Activated CD8-positive, alpha-beta memory T cell treated with anti-CD3 and anti-CD28 coated beads, Interleukin-2, amount 50 U/mL, for 24 hours (primary cell): ENCODE results near the gene SRRM5.
"Not testable (repeated sequence)": the region's sequence is repeated elsewhere in the genome, so short reads cannot be mapped to it uniquely, and the experiment has no call there.

Source experiments
- DNase-seq: peaks from one replicate; pipeline ENCODE4 v3.0.0-alpha.2; 2020; ENCODE audit errors: extremely low read depth

SRRM5 gene

DNA sequence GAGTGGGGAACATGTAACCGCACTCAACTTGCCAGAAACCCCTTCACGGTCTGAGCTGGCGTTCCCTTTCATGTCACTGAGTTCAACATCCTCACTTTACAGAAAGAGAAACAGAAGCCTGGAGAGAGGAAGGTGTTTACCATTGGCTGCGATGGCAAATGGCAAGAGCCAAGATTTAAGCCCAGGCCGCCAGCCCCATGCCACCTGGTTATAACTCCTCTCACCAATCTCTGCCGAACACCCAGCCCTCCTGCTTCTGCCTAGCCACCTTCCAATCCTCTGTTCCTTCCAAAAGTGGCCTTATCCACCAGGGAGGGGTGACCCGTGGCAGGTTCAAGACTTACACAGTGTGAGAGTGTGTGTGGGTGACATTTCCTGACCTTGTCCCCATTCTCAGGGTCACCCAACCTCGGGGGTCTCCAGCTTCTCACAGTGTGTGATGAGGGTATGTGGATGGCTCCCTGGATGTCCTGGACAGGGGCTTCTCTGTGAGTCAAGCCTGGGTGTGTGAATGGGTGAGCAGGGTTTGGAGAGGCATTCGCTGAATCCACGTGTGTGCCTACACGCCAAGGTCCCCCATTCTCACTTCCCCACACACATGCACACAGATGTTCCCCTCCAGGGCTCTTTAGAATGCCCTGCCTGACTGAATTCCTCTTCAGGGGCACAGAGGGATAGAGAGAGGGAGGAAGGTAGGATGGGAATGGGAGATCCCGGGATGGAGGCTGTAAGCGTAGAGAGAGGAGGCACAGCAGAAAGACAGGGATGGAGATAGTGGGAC, 26.5 kb downstream of the SRRM5 start:
- no peak for DNase-seq

DNA sequence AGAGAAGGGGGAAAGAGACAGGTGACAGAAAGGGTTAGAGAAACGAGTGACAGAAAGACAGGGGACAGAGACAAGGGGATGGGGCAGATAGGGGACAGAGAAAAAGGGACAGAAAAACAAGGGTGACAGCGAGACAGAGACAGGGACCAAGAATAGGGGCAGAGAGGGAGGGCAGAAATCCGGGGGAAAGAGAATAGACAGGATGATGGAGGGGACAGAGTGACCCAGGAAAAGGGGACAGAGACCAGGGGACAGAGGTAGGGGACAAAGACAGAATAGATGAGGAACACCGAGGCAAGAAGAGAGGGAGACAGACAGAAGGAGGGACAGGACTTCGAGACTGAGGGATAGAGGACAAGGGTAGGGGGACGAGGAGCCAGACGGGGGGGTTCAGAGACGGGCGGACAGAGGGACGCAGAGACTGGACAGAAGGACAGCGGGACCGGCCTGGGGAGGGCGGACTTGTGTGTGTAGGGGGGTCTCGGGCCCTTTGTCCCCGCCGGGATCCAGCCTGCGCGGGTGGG, 27.2 kb downstream of the SRRM5 start:
- no peak for DNase-seq

DNA sequence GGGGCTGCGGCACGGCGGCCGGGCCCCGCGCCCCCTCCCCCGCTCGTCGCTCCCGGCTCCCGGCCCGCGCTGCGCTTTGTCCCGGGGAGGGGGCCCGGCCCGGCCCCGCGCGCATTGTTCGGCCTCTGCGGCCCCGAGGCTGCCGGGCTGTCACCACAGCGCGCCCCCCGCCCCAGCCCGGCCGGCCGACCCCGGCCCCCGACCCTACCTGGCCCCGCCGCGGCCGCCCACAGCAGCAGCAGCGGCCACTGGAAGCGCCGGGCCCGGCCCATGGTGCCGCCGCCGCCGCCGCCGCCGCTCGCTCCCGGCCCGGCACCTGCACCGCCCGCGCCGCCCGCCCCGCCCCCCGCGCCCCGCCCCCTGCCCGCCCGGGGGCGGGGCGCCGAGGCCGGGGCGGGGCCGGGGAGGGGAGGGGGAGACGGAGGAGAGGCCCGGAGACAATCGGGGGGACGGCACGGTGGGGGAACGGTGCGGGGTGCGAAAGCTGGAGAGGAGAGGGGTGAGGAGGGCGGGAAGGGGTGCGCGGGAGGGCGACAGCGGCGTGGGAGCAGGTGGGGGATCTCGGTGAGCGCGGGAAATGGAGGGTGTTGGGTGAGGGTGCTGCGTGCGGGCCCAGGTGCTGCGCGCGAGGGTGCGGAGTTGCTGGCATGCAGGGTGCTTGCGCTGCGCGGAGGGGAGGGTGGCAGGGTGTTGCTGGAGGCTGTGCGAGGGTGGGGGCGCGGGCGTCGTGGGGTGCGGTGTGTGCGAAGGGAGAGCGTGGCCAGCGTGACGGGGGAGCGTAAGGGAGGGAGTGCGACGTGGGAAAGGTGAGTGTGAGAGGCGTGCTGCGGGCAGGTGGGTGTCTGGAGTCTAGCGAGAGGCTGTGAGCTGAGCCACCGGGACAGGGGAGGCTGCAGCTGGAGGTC, 27.9 kb downstream of the SRRM5 start, which contains the start of gene CADM4:
CADM4 (minus strand) TSS at position 332 of the 905 bp plus-strand sequence; CDS start at position 272, 60 bp downstream.
- no peak for DNase-seq

DNA sequence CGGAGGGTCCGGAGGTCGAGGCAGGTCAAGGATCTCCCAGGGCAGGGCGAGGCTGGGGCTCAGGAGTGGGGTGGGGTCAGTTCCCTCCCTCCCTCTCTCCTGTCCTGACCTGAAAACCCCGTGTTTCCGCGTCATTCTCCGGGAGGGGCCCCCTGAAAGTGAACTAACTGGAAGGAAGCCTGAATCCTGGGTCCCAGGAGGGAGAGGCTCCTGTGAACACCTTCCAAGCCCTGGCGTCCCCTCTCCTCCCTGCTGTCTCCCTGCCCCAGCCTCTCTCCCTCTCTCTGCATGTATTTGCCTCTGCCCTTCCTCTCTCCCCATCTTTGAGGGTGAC, 28.5 kb downstream of the SRRM5 start:
- DNase-seq: no peak

DNA sequence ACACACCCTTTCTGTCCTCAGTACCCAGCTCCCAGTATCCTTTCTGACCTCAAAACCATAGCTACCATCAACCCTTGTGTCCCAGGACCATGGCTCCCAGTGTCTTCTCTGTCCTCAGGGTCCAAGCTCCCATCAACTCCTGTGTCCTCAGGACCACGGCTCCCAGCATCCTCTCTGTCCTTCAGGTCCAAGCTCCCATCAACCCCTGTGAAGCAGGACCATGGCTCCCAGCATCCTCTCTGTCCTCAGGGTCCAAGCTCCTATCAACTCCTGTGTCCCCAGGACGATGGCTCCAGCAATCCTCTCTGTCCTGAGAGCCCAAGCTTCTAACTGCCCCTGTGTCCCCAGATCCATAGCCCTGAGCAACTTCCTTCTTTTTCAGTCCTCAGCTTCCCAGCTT, 29.4 kb downstream of the SRRM5 start:
- DNase-seq: no peak

DNA sequence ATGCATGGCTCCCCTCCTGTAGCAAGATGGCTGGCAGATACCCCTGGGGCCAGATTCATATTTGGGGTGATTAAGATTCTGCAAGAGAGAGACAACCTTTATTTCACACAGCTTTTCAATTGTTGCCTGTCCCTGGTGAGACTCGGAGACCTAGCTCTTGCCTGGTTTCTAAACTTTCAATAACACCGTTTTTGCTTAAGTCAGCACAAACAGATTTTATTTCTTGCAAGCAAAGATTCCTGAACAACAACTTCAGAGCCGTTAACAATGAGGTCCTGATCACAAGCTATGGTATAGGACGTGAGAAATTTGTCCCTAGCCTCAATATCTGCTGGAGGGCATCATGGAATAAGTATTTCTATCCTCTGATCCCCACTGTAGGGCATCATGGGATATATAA, 30.6 kb downstream of the SRRM5 start:
- DNase-seq: no peak

DNA sequence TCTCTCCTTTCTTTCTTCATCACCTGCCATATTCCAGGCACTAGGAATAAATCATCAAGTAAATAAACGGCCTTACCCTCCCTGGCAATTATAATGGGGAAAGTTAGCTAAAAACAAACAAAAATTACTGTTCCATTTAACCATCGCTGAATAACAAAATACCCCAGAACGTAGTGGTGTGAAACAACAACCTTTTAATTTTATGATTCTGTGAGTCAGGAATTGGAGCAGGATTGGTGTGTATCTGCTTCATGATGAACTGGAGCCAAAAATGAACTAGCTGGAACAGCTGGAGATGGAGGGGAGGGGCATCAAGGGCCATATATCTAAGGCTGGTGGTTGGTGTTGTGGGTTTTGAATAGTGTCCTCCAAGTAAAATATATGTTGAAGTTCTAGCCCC, 31.4 kb downstream of the SRRM5 start:
- no peak for DNase-seq

DNA sequence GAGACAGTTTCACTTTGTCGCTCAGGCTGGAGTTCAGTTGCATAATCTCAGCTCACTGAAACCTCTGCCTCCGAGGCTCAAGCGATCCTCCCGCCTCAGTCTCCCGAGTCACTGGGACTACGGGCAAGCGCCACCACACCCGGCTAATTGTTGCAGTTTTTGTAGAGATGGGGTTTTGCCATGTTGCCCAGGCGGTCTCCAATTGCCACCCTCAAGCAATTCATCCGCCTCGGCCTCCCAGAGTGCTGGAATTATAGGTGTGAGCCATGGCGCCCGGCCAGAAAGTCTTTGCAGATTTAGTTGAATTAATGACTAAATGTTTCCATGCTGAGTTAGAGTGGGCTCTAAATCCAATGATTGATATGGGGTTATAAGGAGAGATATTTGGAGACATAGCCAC, 32.3 kb downstream of the SRRM5 start:
- DNase-seq: no peak

DNA sequence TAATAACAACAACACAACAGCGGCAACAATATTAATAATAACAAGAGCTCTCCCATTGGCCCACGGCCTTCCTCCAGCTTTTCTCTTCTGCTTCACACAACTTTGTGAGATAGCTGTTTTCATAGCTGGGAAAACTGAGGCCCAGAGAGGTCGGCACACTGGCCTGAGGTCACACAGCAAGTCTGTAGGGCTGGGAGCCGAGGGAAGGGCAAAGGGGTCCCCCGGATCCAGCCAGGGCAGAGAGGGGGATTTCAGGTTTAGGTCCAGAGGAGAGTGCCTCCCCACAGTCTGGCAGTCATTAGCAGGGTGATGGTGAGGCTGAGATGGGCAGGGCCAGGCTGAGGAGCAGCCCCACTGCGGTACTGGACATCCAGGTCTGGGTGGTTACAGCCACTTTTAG, 36.7 kb downstream of the SRRM5 start:
- no peak for DNase-seq

DNA sequence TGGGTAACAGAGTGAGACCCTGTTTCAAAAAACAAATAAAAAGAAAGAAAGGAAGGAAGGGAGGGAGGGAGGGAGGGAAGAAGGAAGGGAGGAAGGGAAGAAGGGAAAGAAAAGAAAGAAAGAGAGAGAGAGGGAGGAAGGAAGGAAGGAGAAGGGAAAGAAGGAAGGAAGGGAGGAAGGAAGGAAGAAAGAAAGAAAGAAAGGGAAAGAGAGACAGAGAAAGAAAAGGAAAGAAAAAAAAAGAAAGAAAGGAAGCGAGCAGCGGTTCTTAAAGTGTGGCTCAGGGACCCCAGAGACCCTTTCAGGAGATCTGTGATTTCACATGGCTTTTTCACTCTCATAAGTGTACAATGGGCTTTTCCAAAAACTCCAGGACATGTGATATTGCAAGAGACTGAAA, 37.6 kb downstream of the SRRM5 start:
- no peak for DNase-seq

DNA sequence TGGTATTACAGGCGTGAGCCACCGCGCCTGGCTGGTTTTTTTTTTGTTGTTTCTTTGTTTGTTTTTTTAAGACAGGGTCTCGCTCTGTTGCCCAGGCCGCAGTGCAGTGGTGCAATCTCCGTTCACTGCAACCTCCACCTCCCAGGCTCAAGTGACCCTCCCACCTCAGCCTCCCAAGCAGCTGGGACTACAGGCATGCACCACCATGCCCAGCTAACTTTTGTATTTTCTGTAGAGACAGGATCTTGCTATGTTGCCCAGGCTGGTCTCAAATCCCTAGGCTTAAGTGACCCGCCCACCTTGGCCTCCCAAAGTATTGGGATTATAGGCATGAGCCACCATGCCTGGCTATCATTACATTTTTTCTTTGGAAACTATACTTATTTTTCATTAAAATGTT, 38.4 kb downstream of the SRRM5 start:
- not testable (repeated sequence) for DNase-seq

DNA sequence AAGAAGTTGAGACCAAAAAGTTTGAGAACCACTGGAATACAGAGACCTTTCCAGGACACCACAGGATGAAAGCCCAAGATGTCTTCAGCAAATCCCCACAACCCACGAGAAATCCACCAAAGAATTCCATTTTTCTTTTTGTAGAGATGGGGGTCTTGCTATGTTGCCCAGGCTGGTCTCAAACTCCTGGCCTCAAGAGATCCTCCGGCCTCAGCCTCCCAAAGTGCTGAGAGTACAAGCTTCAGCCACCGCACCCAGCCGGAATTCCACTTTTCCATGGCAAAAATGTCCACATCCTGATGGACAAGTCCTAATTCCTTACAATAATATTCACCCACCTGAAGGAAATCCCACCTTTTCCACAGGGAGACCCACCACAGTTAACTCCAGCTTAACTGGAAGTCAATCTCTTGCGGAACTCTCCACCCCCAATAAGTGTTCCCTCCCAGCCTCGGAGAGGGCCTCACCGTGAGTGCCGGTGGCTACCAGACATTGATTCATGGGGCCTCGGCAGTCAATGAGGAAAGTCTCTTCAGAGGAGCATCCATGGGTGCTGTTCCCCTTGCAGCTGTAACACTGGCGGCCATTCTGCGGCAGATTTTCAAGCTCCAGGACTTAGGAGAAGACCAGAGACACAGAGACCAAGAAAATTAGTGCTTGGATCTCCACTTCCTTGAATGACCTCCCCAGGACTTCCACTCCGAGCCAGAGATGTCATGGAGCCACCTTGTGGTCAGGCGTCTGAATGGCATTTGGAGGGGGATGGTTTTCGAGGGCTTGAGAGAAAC, 40.1 kb downstream of the SRRM5 start:
- DNase-seq: no peak

DNA sequence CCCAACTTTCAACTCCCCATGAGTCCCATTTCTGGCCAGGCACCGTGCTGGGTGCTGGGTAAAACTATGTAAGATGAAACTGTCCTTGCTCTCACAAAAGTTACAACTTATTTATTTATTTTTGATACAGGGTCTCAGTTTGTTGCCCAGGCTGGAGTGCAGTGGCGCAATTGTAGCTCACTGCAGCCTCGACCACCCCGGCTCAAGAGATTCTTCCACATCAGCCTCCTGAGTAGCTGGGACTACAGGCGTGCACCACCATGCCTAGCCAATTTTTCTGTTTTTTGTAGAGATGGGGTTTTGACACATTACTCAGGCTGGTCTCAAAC, 40.6 kb downstream of the SRRM5 start:
- no peak for DNase-seq

DNA sequence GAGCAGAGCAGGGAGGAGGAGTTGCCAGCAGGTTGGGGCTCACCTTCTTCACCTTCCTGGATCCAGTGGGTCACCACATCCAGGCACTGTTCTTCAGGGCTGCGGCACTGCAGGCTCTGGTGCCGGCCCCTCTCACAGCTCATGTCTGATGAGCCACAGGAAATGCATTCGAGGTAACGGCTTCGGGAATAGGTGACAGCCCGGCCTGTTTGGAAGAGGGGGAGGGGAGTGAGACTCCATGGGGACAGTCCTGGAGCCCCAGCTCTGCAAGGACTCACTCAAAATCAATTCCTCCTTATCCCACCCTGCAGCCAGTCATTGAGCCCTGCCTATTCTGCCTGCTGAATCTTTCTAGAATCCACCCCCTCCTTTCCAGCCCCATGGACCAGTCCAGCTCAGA, 44.5 kb downstream of the SRRM5 start:
- DNase-seq: no peak

DNA sequence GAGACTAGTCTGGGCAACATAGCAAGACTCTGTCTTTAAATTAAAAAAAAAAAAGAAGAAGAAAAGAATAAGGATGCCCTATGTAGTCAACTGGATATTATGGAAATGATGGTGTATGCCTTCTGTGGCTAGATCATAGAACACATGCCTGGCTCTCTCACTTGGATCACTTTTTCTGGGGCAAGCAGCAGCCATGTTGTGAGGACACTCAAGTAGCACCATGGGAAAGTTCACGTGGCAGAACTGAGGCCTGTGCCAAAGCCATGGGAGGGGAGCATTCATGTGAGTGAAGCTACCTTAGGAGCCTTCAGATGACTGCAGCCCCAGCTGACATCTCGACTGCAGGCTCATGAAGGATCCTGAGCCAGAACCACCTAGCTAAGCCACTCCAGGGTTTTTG, 46.1 kb downstream of the SRRM5 start:
- DNase-seq: no peak

DNA sequence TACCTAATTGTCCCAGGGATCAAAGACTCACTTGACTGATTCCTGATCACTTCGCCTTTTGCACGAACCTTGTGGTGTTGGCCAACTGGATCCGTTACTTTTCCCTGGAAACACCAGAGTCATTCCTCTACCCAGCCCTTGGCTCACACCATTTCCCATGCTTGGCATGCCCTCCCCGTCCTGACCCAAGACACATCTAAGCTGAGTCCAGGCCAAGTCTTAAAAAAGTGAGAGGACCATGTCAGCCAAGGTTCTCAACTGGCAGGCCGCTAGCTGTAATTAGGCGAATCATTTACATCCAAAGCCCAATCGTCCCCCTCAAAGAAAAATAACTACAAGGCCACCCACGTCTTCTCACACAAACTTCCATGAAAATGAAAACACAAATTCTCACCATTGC, 46.6 kb downstream of the SRRM5 start:
- no peak for DNase-seq

DNA sequence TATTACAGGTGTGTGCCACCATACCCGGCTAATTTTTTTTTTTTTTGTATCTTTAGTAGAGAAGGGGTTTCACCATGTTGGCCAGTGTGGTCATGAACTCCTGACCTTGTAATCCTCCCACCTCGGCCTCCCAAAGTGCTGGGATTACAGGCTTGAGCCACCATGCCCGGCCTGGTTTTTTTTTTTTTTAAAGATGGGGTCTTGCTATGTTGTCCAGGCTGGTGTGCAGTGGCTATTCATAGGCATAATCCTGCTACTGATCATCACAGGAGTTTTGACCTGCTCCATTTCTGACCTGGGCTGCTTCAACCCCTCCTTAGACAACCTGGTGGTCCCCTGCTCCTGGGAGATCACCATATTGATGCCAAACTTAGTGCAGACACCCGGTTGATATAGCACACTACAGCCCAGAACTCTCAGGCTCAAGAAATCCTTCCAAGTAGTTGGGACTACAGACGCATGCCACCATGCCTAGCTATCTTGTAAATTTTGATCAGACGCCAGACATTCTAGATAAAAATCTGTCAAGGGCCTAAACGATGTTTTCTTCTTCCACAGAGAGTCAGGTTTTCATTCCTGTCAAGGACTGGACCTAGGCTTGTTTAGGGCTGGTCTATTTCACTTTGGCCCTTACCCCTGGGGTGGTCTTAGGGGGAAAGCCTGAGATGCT, 48.5 kb downstream of the SRRM5 start:
- no peak for DNase-seq

DNA sequence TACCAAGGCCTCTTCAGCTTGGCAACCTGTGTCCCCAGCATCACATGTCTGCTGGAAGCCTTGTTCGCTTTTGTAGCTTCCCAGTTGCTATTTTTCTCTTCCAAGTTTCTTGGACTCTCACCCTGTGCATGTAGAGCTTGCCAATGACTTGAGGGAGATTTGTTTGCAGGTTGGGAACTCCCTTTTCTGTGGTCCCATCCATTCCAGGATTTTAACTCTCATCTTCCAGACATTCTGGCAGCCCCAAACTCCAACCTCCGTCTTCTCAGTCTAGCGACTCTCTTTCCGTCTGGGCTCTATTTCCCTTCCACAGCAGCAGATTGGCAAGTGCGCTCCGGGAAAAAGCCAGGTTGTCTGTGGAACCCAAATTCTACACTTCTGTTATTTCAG, 49.1 kb downstream of the SRRM5 start:
- no peak for DNase-seq

DNA sequence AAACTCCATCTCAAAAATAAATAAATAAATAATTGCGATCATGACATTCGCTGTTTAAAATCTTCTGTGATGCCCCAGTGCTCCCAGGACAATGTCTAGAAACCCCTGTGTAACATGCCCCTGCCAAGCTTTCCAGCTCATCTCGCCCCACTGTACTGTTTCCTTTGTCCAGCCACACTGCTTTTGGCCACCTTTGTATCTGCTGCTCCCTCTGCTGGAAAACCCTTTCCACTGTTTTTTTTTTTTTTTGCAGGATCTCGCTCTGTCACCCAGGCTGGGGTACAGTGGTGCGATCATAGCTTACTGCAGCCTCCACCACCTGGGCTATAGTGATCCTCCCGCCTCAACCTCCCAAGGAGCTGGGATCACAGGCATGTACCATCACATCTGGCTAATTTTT, 50.6 kb downstream of the SRRM5 start:
- DNase-seq: no peak

DNA sequence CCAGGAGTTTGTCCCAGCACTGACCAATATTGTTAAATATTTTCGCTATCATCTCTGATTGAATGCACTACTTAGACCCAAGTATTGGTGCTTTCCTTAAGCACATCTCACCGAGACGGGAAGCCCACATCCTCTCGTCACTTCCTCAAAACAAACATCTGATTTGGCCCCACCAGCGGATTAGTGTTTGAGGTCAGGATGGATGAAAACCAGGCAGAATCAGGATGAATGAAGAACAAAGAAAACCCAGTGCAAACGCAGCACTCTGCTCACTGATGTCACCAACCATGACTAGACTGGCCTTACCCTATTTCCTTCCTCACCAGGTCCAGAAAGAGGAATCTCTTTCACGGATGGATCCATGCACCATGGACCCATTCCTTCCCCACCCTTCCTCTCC, 52.1 kb downstream of the SRRM5 start:
- DNase-seq: no peak
